H1 (cell line): ENCODE data around the gene COA3. TPM values are rescaled to one million over a fixed set of nuclear protein-coding genes. Genes with fewer than 3 reads are reported as not detected.

Experiments used
- CTCF ChIA-PET: fragments of 300-600 bp; sonication (Branson Sonifier 250); formaldehyde crosslinking; loops from one replicate; lab custom pipeline; 2021; ENCODE audit not compliant: partially characterized antibody; lab: Charles Lee
- POLR2A ChIA-PET: fragments of 300-600 bp; sonication (Branson Sonifier 250); formaldehyde crosslinking; loops from one replicate; lab custom pipeline; 2021; ENCODE audit warnings: inconsistent platforms; ENCODE audit not compliant: partially characterized antibody; lab: Charles Lee
- DNase-seq, 2 experiments: peaks; one replicate each; pipeline versions ENCODE4 v3.0.0 to v3.0.0-alpha.2; 2010 to 2022; ENCODE audit warnings: low spot score in 2 of 2, low read depth in 1 of 2, mixed read lengths in 1 of 2
- FAIRE-seq: peaks from 2 replicates; lab custom pipeline; 2011; peaks lifted over from hg19 to GRCh38; lab: Jason Lieb, UNC
- H2AFZ ChIP-seq: 2 replicates; pipeline ENCODE4 v1.8.1; 2012; ENCODE audit warnings: low read length, inconsistent platforms
- H2AK5ac ChIP-seq: 2 replicates; pipeline ENCODE4 v1.6.1; 2013; ENCODE audit warnings: low read depth, low read length
- H2BK120ac ChIP-seq: replicated peaks from 2 replicates; pipeline ENCODE3; 2013; ENCODE audit warnings: low read depth, low read length, inconsistent platforms
- H2BK12ac ChIP-seq: 2 replicates; pipeline ENCODE4 v1.6.1; 2013; ENCODE audit warnings: low read depth, low read length
- H2BK15ac ChIP-seq: 2 replicates; pipeline ENCODE4 v1.6.1; 2013; ENCODE audit warnings: low read length
- H2BK20ac ChIP-seq: 2 replicates; pipeline ENCODE4 v1.6.1; 2013; ENCODE audit warnings: low read length
- H2BK5ac ChIP-seq: 2 replicates; pipeline ENCODE4 v1.6.1; 2013; ENCODE audit warnings: low read depth, low read length
- H3K14ac ChIP-seq: 2 replicates; pipeline ENCODE4 v1.6.1; 2013; ENCODE audit warnings: inconsistent platforms; ENCODE audit not compliant: insufficient read length
- H3K18ac ChIP-seq: 2 replicates; pipeline ENCODE4 v1.6.1; 2013; ENCODE audit warnings: low read length; ENCODE audit errors: extremely low read depth
- H3K23ac ChIP-seq: 2 replicates; pipeline ENCODE4 v1.6.1; 2013; ENCODE audit warnings: inconsistent platforms; ENCODE audit not compliant: insufficient read length
- H3K23me2 ChIP-seq: 2 replicates; pipeline ENCODE4 v1.6.1; 2013; ENCODE audit warnings: low read depth, low read length
- H3K27ac ChIP-seq: 2 replicates; pipeline ENCODE4 v1.6.1; 2011; ENCODE audit warnings: low read depth, low read length, inconsistent platforms
- H3K27me3 ChIP-seq, 4 experiments: replicated peaks in 1 of 4; 1 replicate in 1 of 4; 2 replicates in 3 of 4; pipeline versions ENCODE4 v1.6.1 to v1.8.1; 2011 to 2013; ENCODE audit warnings: low read length in 3 of 4, mild to moderate bottlenecking in 3 of 4, inconsistent platforms in 2 of 4, mixed read lengths in 2 of 4, moderate library complexity in 1 of 4; ENCODE audit not compliant: control insufficient read depth in 3 of 4, insufficient read depth in 3 of 4; ENCODE audit errors: extremely low read depth in 1 of 4
- H3K36me3 ChIP-seq, 4 experiments: 2 replicates each; pipeline versions ENCODE4 v1.6.1 to v1.8.1; 2011 to 2013; ENCODE audit warnings: mild to moderate bottlenecking in 4 of 4, low read length in 3 of 4, moderate library complexity in 2 of 4, control low read depth in 1 of 4, inconsistent platforms in 1 of 4; ENCODE audit not compliant: insufficient read depth in 4 of 4, control insufficient read depth in 2 of 4
- H3K4ac ChIP-seq: replicated peaks from 2 replicates; pipeline ENCODE3; 2013; ENCODE audit warnings: low read length, low read depth, mixed read lengths, inconsistent platforms; ENCODE audit not compliant: insufficient read length
- H3K4me1 ChIP-seq, 4 experiments: replicated peaks in 1 of 4; 1 replicate in 1 of 4; 2 replicates in 3 of 4; pipeline versions ENCODE4 v1.6.1 to v1.8.1; 2011 to 2013; ENCODE audit warnings: low read length in 3 of 4, inconsistent platforms in 2 of 4, mixed read lengths in 1 of 4; ENCODE audit not compliant: insufficient read depth in 4 of 4, control insufficient read depth in 3 of 4
- H3K4me2 ChIP-seq, 2 experiments: 2 replicates each; pipeline versions ENCODE4 v1.6.1 to v1.8.1; 2011 to 2013; ENCODE audit warnings: low read depth in 2 of 2, low read length in 2 of 2, control low read depth in 1 of 2, inconsistent platforms in 1 of 2, mild to moderate bottlenecking in 1 of 2; ENCODE audit not compliant: insufficient read depth in 1 of 2
- H3K4me3 ChIP-seq, 4 experiments: fragments of 200-600, 300-600 bp in 1 of 4; sonication (generic), shearing (Covaris generic), sonication (Bioruptor Twin) in 1 of 4; 2 replicates each; pipeline versions ENCODE4 v1.5.1 to v1.8.1; 2011 to 2016; ENCODE audit warnings: low read length in 4 of 4, low read depth in 3 of 4, control low read depth in 2 of 4, inconsistent platforms in 2 of 4, mild to moderate bottlenecking in 2 of 4, mixed read lengths in 1 of 4, moderate library complexity in 1 of 4; ENCODE audit not compliant: insufficient read depth in 2 of 4; ENCODE audit errors: extremely low read depth in 1 of 4
- H3K56ac ChIP-seq: replicated peaks from 2 replicates; pipeline ENCODE3; 2013; ENCODE audit warnings: low read depth, mild to moderate bottlenecking, mixed read lengths, low read length, inconsistent platforms; ENCODE audit not compliant: insufficient read length
- H3K79me1 ChIP-seq: 2 replicates; pipeline ENCODE4 v1.6.1; 2013; ENCODE audit warnings: low read depth, low read length, control low read depth
- H3K79me2 ChIP-seq, 2 experiments: 2 replicates each; pipeline versions ENCODE4 v1.6.1 to v1.8.1; 2012 to 2013; ENCODE audit warnings: low read length in 2 of 2, mild to moderate bottlenecking in 2 of 2, inconsistent platforms in 1 of 2; ENCODE audit not compliant: insufficient read depth in 2 of 2, control insufficient read depth in 1 of 2
- H3K9ac ChIP-seq, 4 experiments: replicated peaks in 1 of 4; 1 replicate in 1 of 4; 2 replicates in 3 of 4; pipeline versions ENCODE4 v1.6.1 to v1.8.1; 2011 to 2013; ENCODE audit warnings: low read depth in 3 of 4, low read length in 3 of 4, control low read depth in 2 of 4, mild to moderate bottlenecking in 2 of 4, moderate library complexity in 2 of 4, inconsistent platforms in 1 of 4; ENCODE audit errors: extremely low read depth in 1 of 4
- H3K9me3 ChIP-seq, 2 experiments: 2 replicates each; pipeline versions ENCODE4 v1.6.1 to v1.8.1; 2012 to 2013; ENCODE audit warnings: mild to moderate bottlenecking in 2 of 2, moderate library complexity in 2 of 2, control low read depth in 1 of 2, inconsistent platforms in 1 of 2, low read depth in 1 of 2, low read length in 1 of 2, mixed read lengths in 1 of 2; ENCODE audit not compliant: insufficient read depth in 2 of 2
- H4K20me1 ChIP-seq, 2 experiments: replicated peaks in 1 of 2; 2 replicates each; pipeline versions ENCODE3 to v1.8.1; 2011 to 2013; ENCODE audit warnings: inconsistent platforms in 2 of 2, low read length in 2 of 2, mild to moderate bottlenecking in 1 of 2; ENCODE audit not compliant: insufficient read depth in 2 of 2, control insufficient read depth in 1 of 2
- H4K5ac ChIP-seq: 2 replicates; pipeline ENCODE4 v1.6.1; 2013; ENCODE audit warnings: low read length, low read depth, mixed read lengths, inconsistent platforms; ENCODE audit not compliant: insufficient read length
- H4K8ac ChIP-seq: 2 replicates; pipeline ENCODE4 v1.8.0; 2013; ENCODE audit warnings: mild to moderate bottlenecking, moderate library complexity, low read length, inconsistent platforms; ENCODE audit not compliant: insufficient read depth; ENCODE audit errors: extremely low read depth
- H4K91ac ChIP-seq: replicated peaks from 2 replicates; pipeline ENCODE3; 2013; ENCODE audit warnings: low read length, mixed read lengths, inconsistent platforms; ENCODE audit not compliant: insufficient read length
- BACH1 ChIP-seq: IDR thresholded peaks from 2 replicates; pipeline ENCODE4 v1.6.1; 2012; ENCODE audit warnings: low read length, improper control_type of control experiment
- BCL11A ChIP-seq, 2 experiments: IDR thresholded peaks; one replicate each; pipeline ENCODE4 v1.6.1; 2011; ENCODE audit warnings: low read depth in 2 of 2, low read length in 2 of 2, mild to moderate bottlenecking in 2 of 2
- EGR1 ChIP-seq: IDR thresholded peaks from 2 replicates; pipeline ENCODE4 v1.6.1; 2011; ENCODE audit warnings: low read depth, low read length, borderline replicate concordance
- EP300 ChIP-seq, 2 experiments: IDR thresholded peaks; 1 replicate in 1 of 2; 2 replicates in 1 of 2; pipeline ENCODE4 v1.6.1; 2011 to 2012; ENCODE audit warnings: low read depth in 2 of 2, low read length in 2 of 2, mild to moderate bottlenecking in 2 of 2, borderline replicate concordance in 1 of 2, inconsistent platforms in 1 of 2, moderate library complexity in 1 of 2
- FOSL1 ChIP-seq: IDR thresholded peaks from 2 replicates; pipeline ENCODE4 v1.6.1; 2011; ENCODE audit warnings: mild to moderate bottlenecking, low read depth, low read length, moderate library complexity; ENCODE audit not compliant: insufficient read depth
- KDM1A ChIP-seq: fragments of 200-600, 300-600 bp; sonication (generic); IDR thresholded peaks from 2 replicates; pipeline ENCODE4 v1.7.1; 2016; ENCODE audit warnings: mild to moderate bottlenecking, low read length, borderline replicate concordance
- POLR2AphosphoS5 ChIP-seq: IDR thresholded peaks from 2 replicates; pipeline ENCODE4 v1.6.1; 2011; ENCODE audit warnings: low read depth, low read length
- SAP30 ChIP-seq: fragments of 300-600 bp; sonication (generic); IDR thresholded peaks from 2 replicates; pipeline ENCODE4 v1.7.1; 2012; ENCODE audit warnings: low read length, moderate library complexity, mild to moderate bottlenecking, inconsistent platforms; ENCODE audit not compliant: insufficient read depth, insufficient replicate concordance
- SUZ12 ChIP-seq: fragments of 200-600 bp; sonication (generic); IDR thresholded peaks from 2 replicates; pipeline ENCODE4 v1.6.1; 2012; ENCODE audit warnings: mild to moderate bottlenecking, inconsistent platforms, low read length, moderate library complexity, mixed read lengths
- TAF7 ChIP-seq: optimal IDR thresholded peaks from 2 replicates; pipeline ENCODE3; 2011; ENCODE audit warnings: low read depth, mild to moderate bottlenecking, inconsistent platforms, low read length, moderate library complexity, borderline replicate concordance
- WGBS, 2 experiments: shearing (Covaris generic) in 1 of 2; methylation state at CpG; one replicate each; pipeline versions ENCODE4 v1.1.6 to v1.1.7; 2013 to 2015; ENCODE audit warnings: low lambda C conversion rate in 2 of 2, mixed read lengths in 2 of 2, inconsistent platforms in 1 of 2, low coverage in 1 of 2, missing lambda C conversion rate in 1 of 2; ENCODE audit not compliant: insufficient replicate concordance in 2 of 2, insufficient coverage in 1 of 2, insufficient read length in 1 of 2; ENCODE audit errors: extremely low coverage in 1 of 2, missing lambda C conversion rate in 1 of 2; 5-methylcytosine and 5-hydroxymethylcytosine counted together
- polyA plus RNA-seq, 7 experiments: library from polyadenylated mRNA; depleted of rRNA in 3 of 7; stranded (reverse) in 5 of 7; unstranded in 2 of 7; fragments of >200 nt in 5 of 7; fragments of 200-250 nt in 2 of 7; gene quantifications; 1 replicate in 5 of 7; 2 replicates in 1 of 7; 4 replicates in 1 of 7; pipeline versions ENCODE4 v1.2.1 to v1.2.3, GENCODE V29; 2011 to 2013; ENCODE audit warnings: missing spikeins in 2 of 7, mixed read lengths in 2 of 7
- total RNA-seq: library from RNA; stranded (reverse); fragmentation: NEBNext Ultra II Directional; extraction: Animal tissue kit (Norgen Biotek cat#: 25700); gene quantifications from 2 replicates; pipeline ENCODE4 v1.2.1, GENCODE V29; 2021

COA3 gene
- total and polyA plus RNA-seq, 2 of the 8 experiments (the other 6 are each of a cell fraction or from before 2014, with no cell fraction given), result 68.4 to 143 TPM

- ChIA-PET CTCF (interaction anchor here (0.7 to 6.8 kb wide), 15 partner anchors 10 to 1060 kb away, joined by 3 to 45 read pairs (median 4); partner anchors contain the start of genes CNTD1, COA3 and PSME3), POLR2A (interaction anchor here (1.1 to 1.3 kb wide), 2 partner anchors 21 to 27 kb away, joined by 3 to 4 read pairs; no protein-coding TSS in a partner anchor)
- Histone ChIP-seq H3K23ac (no peak overlapping the region), H3K56ac (no peak overlapping the region), H3K79me1 (peaks cover 3% of the 10 kb centered on the region; the same call in 1 of the 2 replicates), H3K9ac (no peak overlapping the region), H3K23me2 (no peaks in the 10 kb centered on the region), H2BK5ac (no peak overlapping the region), H4K5ac (no peak overlapping the region), H2AFZ (no peak overlapping the region), H3K14ac (no peak overlapping the region), H3K27me3 (no peaks in the 10 kb centered on the region), H2AK5ac (no peak overlapping the region), H2BK20ac (no peak overlapping the region), H4K8ac (no peak overlapping the region; the same call in 1 of the 2 replicates), H3K4ac (no peak overlapping the region), H2BK15ac (no peak overlapping the region), H4K20me1 (no peaks in the 10 kb centered on the region), H2BK120ac (no peak overlapping the region), H3K18ac (no peak overlapping the region), H3K36me3 (peaks cover 18 to 60% (median 47%) of the 10 kb centered on the region in 4 experiments), H3K27ac (no peak overlapping the region), H3K4me2 (no peak overlapping the region), H4K91ac (no peak overlapping the region), H3K4me3 (no peak overlapping the region), H2BK12ac (no peak overlapping the region), H3K9me3 (no peaks in the 10 kb centered on the region), H3K79me2 (peaks cover 0 to 4% of the 10 kb centered on the region in 2 experiments; a peak in 2 of 4 replicates), H3K4me1 (no peaks in the 10 kb centered on the region)
- TF ChIP-seq SUZ12, result no peak
- no peak for TF ChIP-seq FOSL1
- TF ChIP-seq SAP30, result no peak
- no peak for TF ChIP-seq EGR1
- no peak for TF ChIP-seq BACH1
- no peak for TF ChIP-seq BCL11A (IDR thresholded peaks at IDR 0.05; ENCODE audit: low read depth in 2 of 2, low read length in 2 of 2)
- no peak for TF ChIP-seq KDM1A
- TF ChIP-seq EP300 (IDR thresholded peaks at IDR 0.05; ENCODE audit: borderline replicate concordance in 1 of 2, low read depth in 2 of 2, low read length in 2 of 2), result no peak
- no peak for TF ChIP-seq TAF7
- TF ChIP-seq POLR2AphosphoS5, result no peak
- FAIRE-seq (no peak), DNase-seq (no peak)
- WGBS, 2 experiments, result 93% methylated on average over 5 of the region's 5 CpGs; no CpG with 5 or more reads in 1 of the 2 experiments
Observed at GRCh38 chr17:42818379-42818778, 19.9 kb upstream of the COA3 start.
